Skin epidermis (tissue), 12 donors: Measurements from ENCODE around the gene ZBTB21.

Source experiments
- H3K27ac ChIP-seq, 21 experiments: fragments of 200-600 bp; sonication (generic) in 11 of 21; one replicate each; pipeline ENCODE4 v1.5.0; 2020; ENCODE audit warnings: mild to moderate bottlenecking in 3 of 21, inconsistent platforms in 2 of 21, moderate library complexity in 2 of 21
- H3K4me3 ChIP-seq, 7 experiments: fragments of 200-600 bp; sonication (generic) in 2 of 7; one replicate each; pipeline ENCODE4 v1.5.0; 2020; ENCODE audit warnings: inconsistent platforms in 2 of 7, mild to moderate bottlenecking in 2 of 7, moderate library complexity in 1 of 7

Gene ZBTB21

DNA sequence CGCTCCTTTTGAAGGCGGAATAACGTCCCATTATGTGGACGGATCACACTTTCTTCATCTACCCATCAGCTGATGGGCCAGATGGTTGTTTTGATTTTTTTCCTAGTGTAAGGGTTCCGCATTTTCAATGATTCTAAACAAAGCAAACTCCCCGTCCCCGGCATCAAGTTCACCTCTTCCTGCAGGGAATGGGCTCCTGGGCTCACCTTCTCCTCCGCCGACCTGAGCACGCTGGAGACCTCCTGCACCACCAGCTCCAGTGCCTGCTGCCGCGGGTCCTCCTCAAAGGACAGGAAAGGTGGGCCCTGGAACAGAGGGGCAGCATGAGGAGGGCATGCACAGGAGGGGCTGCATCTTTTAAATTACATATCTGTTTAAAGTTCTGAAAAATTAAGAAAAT is 68.2 kb downstream of the ZBTB21 start:
- Histone ChIP-seq H3K4me3 (no peak overlapping the region), H3K27ac (no peak overlapping the region)

DNA sequence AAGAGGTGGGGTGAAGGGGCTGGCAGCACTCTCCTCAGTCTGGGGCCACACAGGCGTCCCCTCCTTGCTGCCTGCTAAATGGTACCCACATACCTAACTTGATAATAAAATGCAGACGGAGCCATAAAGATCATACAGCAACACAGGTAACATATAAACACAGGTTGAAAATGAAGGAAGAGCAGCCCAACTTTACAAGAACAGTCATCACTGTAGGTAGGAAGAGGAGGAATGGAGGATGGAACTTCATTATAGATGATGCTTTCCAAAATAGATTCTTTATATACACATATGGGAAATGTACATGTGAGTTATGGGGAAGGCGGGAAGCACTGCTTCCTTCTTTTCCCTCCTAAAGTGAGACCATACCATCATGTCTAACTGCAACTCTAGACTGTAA is 69.7 kb downstream of the ZBTB21 start:
- Histone ChIP-seq H3K4me3 (no peak overlapping the region), H3K27ac (no peak overlapping the region)

DNA sequence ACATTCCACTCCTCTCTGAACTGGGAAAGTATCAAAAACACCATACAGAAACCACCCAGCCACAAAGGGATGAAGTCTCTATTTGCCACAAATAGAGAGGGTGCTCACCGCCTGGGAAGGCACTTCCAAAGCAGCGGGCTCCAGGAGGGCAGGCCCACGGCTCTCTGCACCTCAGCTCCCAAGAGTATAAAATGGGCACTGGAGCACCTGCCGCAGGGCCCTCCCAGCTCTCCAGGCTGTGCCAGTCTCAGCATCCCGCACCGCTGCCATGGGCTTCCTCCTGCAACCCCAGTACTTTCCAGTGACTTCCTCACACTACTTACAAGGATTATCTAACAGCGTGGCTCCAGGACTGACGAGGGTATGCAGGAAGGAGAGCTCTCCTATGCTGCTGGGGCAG is 70.8 kb downstream of the ZBTB21 start:
- Histone ChIP-seq H3K4me3 (no peak overlapping the region), H3K27ac (no peak overlapping the region)
